Astrocyte (in vitro differentiated cells and primary cell): ENCODE measurements around the gene MAD2L1BP.

Experiments used
- CTCF ChIP-seq: IDR thresholded peaks from 2 replicates; pipeline ENCODE4 v1.5.1; 2011; ENCODE audit warnings: low read depth, mild to moderate bottlenecking, inconsistent platforms, low read length, moderate library complexity; ENCODE audit not compliant: insufficient read depth
- EZH2 ChIP-seq: IDR thresholded peaks from 2 replicates; pipeline ENCODE4 v1.6.1; 2012; ENCODE audit warnings: mild to moderate bottlenecking, low read length, inconsistent platforms; ENCODE audit not compliant: insufficient read depth

GRCh38 chr6:43679057-43679456 lies 43.4 kb downstream of the MAD2L1BP start:
- TF ChIP-seq CTCF = no peak
- no peak for TF ChIP-seq EZH2
